AG09319 (cell line): Measurements from ENCODE around the gene SENP8.
"Not testable (repeated sequence)": the region's sequence is repeated elsewhere in the genome, so short reads cannot be mapped to it uniquely, and the experiment has no call there.

Source experiments
- DNase-seq: peaks from one replicate; pipeline ENCODE4 v3.0.0-alpha.2; 2010; ENCODE audit warnings: low read depth; ENCODE audit errors: extremely low read depth
- CTCF ChIP-seq: IDR thresholded peaks from 2 replicates; pipeline ENCODE4 v1.5.1; 2011; ENCODE audit warnings: low read depth, mild to moderate bottlenecking, inconsistent platforms, low read length, moderate library complexity

Gene SENP8

GRCh38 chr15:72099155-72099554 lies 19.0 kb upstream of the SENP8 start:
- TF ChIP-seq CTCF: no peak
- no peak for DNase-seq

- DNase-seq: not testable (repeated sequence)
These were observed 17.7 kb upstream of the SENP8 start for GRCh38 chr15:72100551-72100950.

- no peak for TF ChIP-seq CTCF
- no peak for DNase-seq
These were observed 13.1 kb upstream of the SENP8 start for GRCh38 chr15:72105111-72105510.

GRCh38 chr15:72106068-72106467 lies 12.1 kb upstream of the SENP8 start:
- no peak for TF ChIP-seq CTCF
- DNase-seq: no peak

GRCh38 chr15:72110355-72110754 lies 7.8 kb upstream of the SENP8 start:
- DNase-seq: no peak
- TF ChIP-seq CTCF: no peak

- no peak for DNase-seq
- TF ChIP-seq CTCF: no peak
These were observed 6.1 kb upstream of the SENP8 start for GRCh38 chr15:72112116-72112515.

GRCh38 chr15:72112805-72113204 lies 5.4 kb upstream of the SENP8 start:
- no peak for DNase-seq
- TF ChIP-seq CTCF: no peak

- DNase-seq: no peak
- TF ChIP-seq CTCF: no peak
These were observed 4.7 kb upstream of the SENP8 start for GRCh38 chr15:72113347-72114031.
